OCI-LY1 (cell line): ENCODE results near the gene TSEN34.
"Not testable (repeated sequence)": the region's sequence is repeated elsewhere in the genome, so short reads cannot be mapped to it uniquely, and the experiment has no call there.

Source experiments
- H2AFZ ChIP-seq: fragments of 200-600 bp; sonication (generic), shearing (Covaris generic); 2 replicates; pipeline ENCODE4 v1.6.0; 2014; ENCODE audit warnings: antibody characterized with exemption, mild to moderate bottlenecking, low read length
- H3F3A ChIP-seq: fragments of 200-600 bp; sonication (generic), shearing (Covaris generic); 2 replicates; pipeline ENCODE4 v1.6.0; 2014; ENCODE audit warnings: mild to moderate bottlenecking, antibody characterized with exemption, low read length, moderate library complexity; ENCODE audit not compliant: insufficient read depth
- H3K27ac ChIP-seq: fragments of 200-600 bp; sonication (generic); 2 replicates; pipeline ENCODE4 v1.5.1; 2014; ENCODE audit warnings: low read length, mixed run types, mild to moderate bottlenecking, low read depth; ENCODE audit not compliant: poor library complexity, severe bottlenecking
- H3K27me3 ChIP-seq: fragments of 200-600 bp; sonication (generic); 2 replicates; pipeline ENCODE4 v1.6.0; 2014; ENCODE audit warnings: antibody characterized with exemption, mild to moderate bottlenecking, low read length, moderate library complexity; ENCODE audit not compliant: insufficient read depth
- H3K36me3 ChIP-seq: fragments of 200-600 bp; sonication (generic); 2 replicates; pipeline ENCODE4 v1.6.1; 2014; ENCODE audit warnings: mild to moderate bottlenecking, antibody characterized with exemption, low read length, moderate library complexity, mixed read lengths; ENCODE audit not compliant: insufficient read depth
- H3K4me1 ChIP-seq: fragments of 200-600 bp; sonication (generic); 2 replicates; pipeline ENCODE4 v1.5.1; 2014; ENCODE audit warnings: mild to moderate bottlenecking, low read length, moderate library complexity; ENCODE audit not compliant: insufficient read depth, severe bottlenecking
- H3K4me2 ChIP-seq: fragments of 200-600 bp; sonication (generic), shearing (Covaris generic); 2 replicates; pipeline ENCODE4 v1.6.1; 2014; ENCODE audit warnings: low read length
- H3K4me3 ChIP-seq: fragments of 200-600 bp; sonication (generic); 2 replicates; pipeline ENCODE4 v1.5.1; 2014; ENCODE audit warnings: low read length, low read depth, mild to moderate bottlenecking, mixed read lengths; ENCODE audit not compliant: poor library complexity, severe bottlenecking
- H3K79me2 ChIP-seq: fragments of 200-600 bp; shearing (Covaris generic); 2 replicates; pipeline ENCODE4 v1.6.1; 2016; ENCODE audit warnings: mixed run types, low read length, mixed read lengths; ENCODE audit not compliant: insufficient read depth
- H3K9ac ChIP-seq: fragments of 200-600 bp; sonication (generic), shearing (Covaris generic); 2 replicates; pipeline ENCODE4 v1.6.1; 2014; ENCODE audit warnings: mild to moderate bottlenecking, low read length, mixed read lengths
- H3K9me2 ChIP-seq: fragments of 200-600 bp; sonication (generic), shearing (Covaris generic); 2 replicates; pipeline ENCODE4 v1.6.1; 2014; ENCODE audit warnings: low read depth, mild to moderate bottlenecking, low read length, mixed read lengths
- H3K9me3 ChIP-seq: fragments of 200-600 bp; shearing (Covaris generic); 2 replicates; pipeline ENCODE4 v1.6.1; 2014; ENCODE audit warnings: low read length, mixed read lengths
- H4K20me1 ChIP-seq: fragments of 200-600 bp; sonication (generic), shearing (Covaris generic); 2 replicates; pipeline ENCODE4 v1.6.0; 2016; ENCODE audit warnings: mild to moderate bottlenecking, low read length; ENCODE audit not compliant: insufficient read depth
- CTCF ChIP-seq: fragments of 200-600 bp; sonication (generic), shearing (Covaris generic); IDR thresholded peaks from 2 replicates; pipeline ENCODE4 v1.5.1; 2017; ENCODE audit warnings: mild to moderate bottlenecking, antibody characterized with exemption, low read length, moderate library complexity, mixed read lengths
- EZH2 ChIP-seq: fragments of 200-600 bp; sonication (generic), shearing (Covaris generic); IDR thresholded peaks from 2 replicates; pipeline ENCODE4 v1.8.0; 2017; ENCODE audit warnings: borderline replicate concordance, mixed run types, mild to moderate bottlenecking, antibody characterized with exemption, low read length, moderate library complexity, mixed read lengths

TSEN34 gene

GRCh38 chr19:54231077-54231931 is 40.2 kb downstream of the TSEN34 start:
- Histone ChIP-seq H3K4me1 (no peaks in the 10 kb centered on the region), H3K4me2 (no peak overlapping the region), H3K27me3 (no peaks in the 10 kb centered on the region; the same call in 1 of the 2 replicates), H3K9me2 (no peaks in the 10 kb centered on the region), H4K20me1 (no peaks in the 10 kb centered on the region), H3K9ac (no peak overlapping the region), H3F3A (no peaks in the 10 kb centered on the region), H3K27ac (no peak overlapping the region), H3K9me3 (peaks cover 4% of the 10 kb centered on the region; the same call in 1 of the 2 replicates), H3K36me3 (no peaks in the 10 kb centered on the region; the same call in 1 of the 2 replicates), H2AFZ (no peak overlapping the region), H3K4me3 (no peak overlapping the region), H3K79me2 (no peaks in the 10 kb centered on the region)
- peak; percentile 85 for TF ChIP-seq CTCF
- no peak for TF ChIP-seq EZH2

- TF ChIP-seq CTCF, result no peak
- no peak for TF ChIP-seq EZH2
- no peak overlapping the region for H3K9ac ChIP-seq
- no peaks in the 10 kb centered on the region for H3K9me3 ChIP-seq
- H2AFZ ChIP-seq, result no peak overlapping the region
- no peaks in the 10 kb centered on the region for H3K27me3 ChIP-seq
- H3F3A ChIP-seq, result no peaks in the 10 kb centered on the region
- H4K20me1 ChIP-seq, result no peaks in the 10 kb centered on the region
- no peak overlapping the region for H3K27ac ChIP-seq
- H3K4me2 ChIP-seq, result no peak overlapping the region
- no peak overlapping the region for H3K4me3 ChIP-seq
- H3K4me1 ChIP-seq, result no peaks in the 10 kb centered on the region
- no peaks in the 10 kb centered on the region for H3K36me3 ChIP-seq
- no peaks in the 10 kb centered on the region for H3K79me2 ChIP-seq
- H3K9me2 ChIP-seq, result no peaks in the 10 kb centered on the region
Measured at GRCh38 chr19:54233941-54234340, 42.8 kb downstream of the TSEN34 start.

GRCh38 chr19:54239491-54240371 is 48.6 kb downstream of the TSEN34 start:
- H3K27me3 ChIP-seq, H4K20me1 ChIP-seq, H3K36me3 ChIP-seq, H3K4me3 ChIP-seq, H3K9me3 ChIP-seq, H3K9ac ChIP-seq, H3K4me2 ChIP-seq, H3K27ac ChIP-seq, H3F3A ChIP-seq, H3K9me2 ChIP-seq, H2AFZ ChIP-seq, H3K79me2 ChIP-seq, H3K4me1 ChIP-seq: not testable (repeated sequence)

GRCh38 chr19:54240372-54241336 is 49.5 kb downstream of the TSEN34 start:
- not testable (repeated sequence) for H3K27me3 ChIP-seq, H3K79me2 ChIP-seq, H4K20me1 ChIP-seq, H3K4me2 ChIP-seq, H3F3A ChIP-seq, H3K9ac ChIP-seq, H3K4me1 ChIP-seq, H3K36me3 ChIP-seq, H3K9me2 ChIP-seq, H2AFZ ChIP-seq, H3K27ac ChIP-seq, H3K9me3 ChIP-seq, H3K4me3 ChIP-seq

GRCh38 chr19:54242234-54242633 is 51.1 kb downstream of the TSEN34 start:
- H3K9ac ChIP-seq, H4K20me1 ChIP-seq, H3F3A ChIP-seq, H3K36me3 ChIP-seq, H3K27me3 ChIP-seq, H3K4me3 ChIP-seq, H3K9me3 ChIP-seq, H3K4me2 ChIP-seq, H3K4me1 ChIP-seq, H3K27ac ChIP-seq, H3K79me2 ChIP-seq, H2AFZ ChIP-seq, H3K9me2 ChIP-seq: not testable (repeated sequence)
